Measurements from ENCODE around the gene TMEM179.

TMEM179 gene

DNA sequence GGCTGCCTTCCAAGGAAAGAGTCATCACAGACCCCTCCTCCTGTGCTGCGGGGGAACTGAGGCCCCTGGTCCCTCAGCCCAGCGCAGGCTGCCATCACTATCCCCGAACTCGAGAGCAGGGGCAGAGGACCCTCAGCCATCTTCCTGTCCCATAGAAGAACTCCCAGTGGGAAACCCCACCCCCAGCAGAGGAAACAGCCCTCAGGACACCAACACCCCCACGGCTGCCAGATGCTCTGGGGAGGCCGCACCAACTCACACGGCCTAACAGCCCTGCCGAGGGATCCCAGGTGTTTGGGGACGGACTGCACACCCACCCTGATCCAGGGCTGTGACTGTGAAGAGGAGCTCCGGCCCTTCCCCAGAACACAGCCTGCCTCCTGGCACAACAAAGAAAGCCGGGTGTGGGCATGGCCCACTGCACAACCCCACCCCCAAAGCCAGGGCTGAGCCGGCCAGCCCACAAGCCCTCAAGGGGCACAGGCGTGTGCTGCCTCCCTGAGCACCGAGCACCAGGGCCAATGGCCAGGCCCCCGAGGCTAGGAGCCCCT, 41.3 kb downstream of the TMEM179 start:
- H3K4me3 ChIP-seq (ENCODE audit: control insufficient read depth in 1 of 7, extremely low read depth in 1 of 7, insufficient read depth in 4 of 7, low read depth in 2 of 7, low read length in 6 of 7), result peak overlapping the region in 1 of 7 experiments; percentile 26
- DNase-seq, result no peak
- H3K27me3 ChIP-seq (replicated peaks in 2 of 5; ENCODE audit: control insufficient read depth in 4 of 5, insufficient read depth in 5 of 5, low read length in 4 of 5), result peaks cover 0 to 30% (median 2%) of the 10 kb centered on the region in 5 experiments
- peaks cover 0 to 14% (median 7%) of the 10 kb centered on the region in 4 experiments for H3K4me1 ChIP-seq (ENCODE audit: control extremely low read depth in 1 of 4, control insufficient read depth in 4 of 4, insufficient read depth in 4 of 4, low read length in 3 of 4)
- no peaks in the 10 kb centered on the region for H3K9me3 ChIP-seq (ENCODE audit: control extremely low read depth in 1 of 5, control insufficient read depth in 4 of 5, insufficient read depth in 2 of 5, low read depth in 1 of 5, low read length in 4 of 5)
- H3K27ac ChIP-seq (ENCODE audit: insufficient read depth in 1 of 2, low read depth in 1 of 2, low read length in 2 of 2, poor library complexity in 1 of 2, severe bottlenecking in 2 of 2), result no peak overlapping the region
- ChIA-PET CTCF (interaction anchor here (1.3 to 3.4 kb wide), 6 partner anchors 9 to 470 kb away, joined by 3 to 21 read pairs (median 6); no protein-coding TSS in a partner anchor), POLR2A (no interaction called here)
- no peaks in the 10 kb centered on the region for H3K36me3 ChIP-seq (ENCODE audit: control insufficient read depth in 4 of 4, insufficient read depth in 4 of 4, low read length in 3 of 4)
- 52% methylated on average over 9 of the region's 15 CpGs for WGBS (ENCODE audit: insufficient coverage)

- WGBS (ENCODE audit: insufficient coverage), result 93% methylated on average over 4 of the region's 5 CpGs
- DNase-seq, result no peak
- ChIA-PET CTCF (interaction anchor here (0.5 kb wide), 1 partner anchor 342 kb away, joined by 3 read pairs; no protein-coding TSS in a partner anchor), POLR2A (no interaction called here)
- Histone ChIP-seq H3K27me3 (replicated peaks in 2 of 5; ENCODE audit: control insufficient read depth in 4 of 5, insufficient read depth in 5 of 5, low read length in 4 of 5) (peaks cover 0 to 30% (median 2%) of the 10 kb centered on the region in 5 experiments), H3K36me3 (ENCODE audit: control insufficient read depth in 4 of 4, insufficient read depth in 4 of 4, low read length in 3 of 4) (no peaks in the 10 kb centered on the region), H3K9me3 (ENCODE audit: control extremely low read depth in 1 of 5, control insufficient read depth in 4 of 5, insufficient read depth in 2 of 5, low read depth in 1 of 5, low read length in 4 of 5) (no peaks in the 10 kb centered on the region), H3K4me1 (ENCODE audit: control extremely low read depth in 1 of 4, control insufficient read depth in 4 of 4, insufficient read depth in 4 of 4, low read length in 3 of 4) (peaks cover 0 to 14% (median 7%) of the 10 kb centered on the region in 4 experiments), H3K4me3 (ENCODE audit: control insufficient read depth in 1 of 7, extremely low read depth in 1 of 7, insufficient read depth in 4 of 7, low read depth in 2 of 7, low read length in 6 of 7) (no peak overlapping the region), H3K27ac (ENCODE audit: insufficient read depth in 1 of 2, low read depth in 1 of 2, low read length in 2 of 2, poor library complexity in 1 of 2, severe bottlenecking in 2 of 2) (no peak overlapping the region)
These were observed 42.0 kb downstream of the TMEM179 start for GRCh38 chr14:104562606-104563005.

- Histone ChIP-seq H3K27ac (ENCODE audit: insufficient read depth in 1 of 2, low read depth in 1 of 2, low read length in 2 of 2, poor library complexity in 1 of 2, severe bottlenecking in 2 of 2) (no peak overlapping the region), H3K4me3 (ENCODE audit: control insufficient read depth in 1 of 7, extremely low read depth in 1 of 7, insufficient read depth in 4 of 7, low read depth in 2 of 7, low read length in 6 of 7) (no peak overlapping the region), H3K4me1 (ENCODE audit: control extremely low read depth in 1 of 4, control insufficient read depth in 4 of 4, insufficient read depth in 4 of 4, low read length in 3 of 4) (peaks cover 0 to 14% (median 7%) of the 10 kb centered on the region in 4 experiments), H3K36me3 (ENCODE audit: control insufficient read depth in 4 of 4, insufficient read depth in 4 of 4, low read length in 3 of 4) (no peaks in the 10 kb centered on the region), H3K9me3 (ENCODE audit: control extremely low read depth in 1 of 5, control insufficient read depth in 4 of 5, insufficient read depth in 2 of 5, low read depth in 1 of 5, low read length in 4 of 5) (no peaks in the 10 kb centered on the region), H3K27me3 (replicated peaks in 2 of 5; ENCODE audit: control insufficient read depth in 4 of 5, insufficient read depth in 5 of 5, low read length in 4 of 5) (peaks cover 0 to 23% (median 2%) of the 10 kb centered on the region in 5 experiments)
- WGBS (ENCODE audit: insufficient coverage), result 82% methylated on average over 19 of the region's 23 CpGs
- ChIA-PET POLR2A (interaction anchor here (0.6 kb wide), 1 partner anchor 423 kb away, joined by 3 read pairs; no protein-coding TSS in a partner anchor), CTCF (interaction anchor here (0.5 to 1.0 kb wide), 3 partner anchors 125 to 426 kb away, joined by 3 to 4 read pairs (median 3); no protein-coding TSS in a partner anchor)
- DNase-seq, result no peak
These were observed 42.7 kb downstream of the TMEM179 start for GRCh38 chr14:104561632-104562495.

GRCh38 chr14:104561124-104561557, 43.4 kb downstream of the TMEM179 start:
- H3K27me3 ChIP-seq (replicated peaks in 2 of 5; ENCODE audit: control insufficient read depth in 4 of 5, insufficient read depth in 5 of 5, low read length in 4 of 5), result peaks cover 0 to 17% (median 2%) of the 10 kb centered on the region in 5 experiments
- DNase-seq, result no peak
- H3K9me3 ChIP-seq (ENCODE audit: control extremely low read depth in 1 of 5, control insufficient read depth in 4 of 5, insufficient read depth in 2 of 5, low read depth in 1 of 5, low read length in 4 of 5), result no peaks in the 10 kb centered on the region
- CTCF ChIA-PET, result interaction anchor here (0.7 to 1.2 kb wide), 3 partner anchors 124 to 467 kb away, joined by 3 to 4 read pairs (median 3); no protein-coding TSS in a partner anchor
- peaks cover 0 to 14% (median 7%) of the 10 kb centered on the region in 4 experiments for H3K4me1 ChIP-seq (ENCODE audit: control extremely low read depth in 1 of 4, control insufficient read depth in 4 of 4, insufficient read depth in 4 of 4, low read length in 3 of 4)
- H3K4me3 ChIP-seq (ENCODE audit: control insufficient read depth in 1 of 7, extremely low read depth in 1 of 7, insufficient read depth in 4 of 7, low read depth in 2 of 7, low read length in 6 of 7), result no peak overlapping the region
- H3K27ac ChIP-seq (ENCODE audit: insufficient read depth in 1 of 2, low read depth in 1 of 2, low read length in 2 of 2, poor library complexity in 1 of 2, severe bottlenecking in 2 of 2), result no peak overlapping the region
- no peaks in the 10 kb centered on the region for H3K36me3 ChIP-seq (ENCODE audit: control insufficient read depth in 4 of 4, insufficient read depth in 4 of 4, low read length in 3 of 4)
- 76% methylated on average over 13 of the region's 17 CpGs for WGBS (ENCODE audit: insufficient coverage)
- POLR2A ChIA-PET, result no interaction called here

DNA sequence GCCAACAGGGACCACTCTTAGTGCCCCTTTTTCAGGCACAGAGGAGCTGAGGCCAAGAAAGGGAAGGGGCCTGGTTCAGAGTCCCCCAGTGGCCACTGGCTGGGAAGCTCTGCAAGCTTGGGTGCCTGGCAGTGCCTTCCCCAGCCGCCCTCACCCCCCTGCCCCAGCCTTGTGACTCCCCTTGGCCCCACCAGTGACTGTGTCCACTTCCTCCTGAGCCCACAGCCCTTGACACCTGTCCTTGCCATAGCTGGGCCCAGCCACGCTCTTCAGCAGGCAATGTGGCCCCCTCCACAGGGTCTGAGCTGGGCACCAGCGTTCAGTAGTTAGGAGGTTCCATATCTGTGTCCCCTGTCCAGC, 44.0 kb downstream of the TMEM179 start:
- Histone ChIP-seq H3K4me3 (ENCODE audit: control insufficient read depth in 1 of 7, extremely low read depth in 1 of 7, insufficient read depth in 4 of 7, low read depth in 2 of 7, low read length in 6 of 7) (no peak overlapping the region), H3K27me3 (replicated peaks in 2 of 5; ENCODE audit: control insufficient read depth in 4 of 5, insufficient read depth in 5 of 5, low read length in 4 of 5) (peaks cover 0 to 12% (median 2%) of the 10 kb centered on the region in 5 experiments), H3K27ac (ENCODE audit: insufficient read depth in 1 of 2, low read depth in 1 of 2, low read length in 2 of 2, poor library complexity in 1 of 2, severe bottlenecking in 2 of 2) (no peak overlapping the region), H3K9me3 (ENCODE audit: control extremely low read depth in 1 of 5, control insufficient read depth in 4 of 5, insufficient read depth in 2 of 5, low read depth in 1 of 5, low read length in 4 of 5) (no peaks in the 10 kb centered on the region), H3K36me3 (ENCODE audit: control insufficient read depth in 4 of 4, insufficient read depth in 4 of 4, low read length in 3 of 4) (no peaks in the 10 kb centered on the region), H3K4me1 (ENCODE audit: control extremely low read depth in 1 of 4, control insufficient read depth in 4 of 4, insufficient read depth in 4 of 4, low read length in 3 of 4) (peaks cover 0 to 14% (median 7%) of the 10 kb centered on the region in 4 experiments)
- 87% methylated on average over 3 of the region's 3 CpGs for WGBS (ENCODE audit: insufficient coverage)
- CTCF ChIA-PET, result interaction anchor here (1.0 to 1.2 kb wide), 2 partner anchors 425 to 467 kb away, joined by 3 to 4 read pairs; no protein-coding TSS in a partner anchor
- POLR2A ChIA-PET, result no interaction called here
- DNase-seq, result no peak

DNA sequence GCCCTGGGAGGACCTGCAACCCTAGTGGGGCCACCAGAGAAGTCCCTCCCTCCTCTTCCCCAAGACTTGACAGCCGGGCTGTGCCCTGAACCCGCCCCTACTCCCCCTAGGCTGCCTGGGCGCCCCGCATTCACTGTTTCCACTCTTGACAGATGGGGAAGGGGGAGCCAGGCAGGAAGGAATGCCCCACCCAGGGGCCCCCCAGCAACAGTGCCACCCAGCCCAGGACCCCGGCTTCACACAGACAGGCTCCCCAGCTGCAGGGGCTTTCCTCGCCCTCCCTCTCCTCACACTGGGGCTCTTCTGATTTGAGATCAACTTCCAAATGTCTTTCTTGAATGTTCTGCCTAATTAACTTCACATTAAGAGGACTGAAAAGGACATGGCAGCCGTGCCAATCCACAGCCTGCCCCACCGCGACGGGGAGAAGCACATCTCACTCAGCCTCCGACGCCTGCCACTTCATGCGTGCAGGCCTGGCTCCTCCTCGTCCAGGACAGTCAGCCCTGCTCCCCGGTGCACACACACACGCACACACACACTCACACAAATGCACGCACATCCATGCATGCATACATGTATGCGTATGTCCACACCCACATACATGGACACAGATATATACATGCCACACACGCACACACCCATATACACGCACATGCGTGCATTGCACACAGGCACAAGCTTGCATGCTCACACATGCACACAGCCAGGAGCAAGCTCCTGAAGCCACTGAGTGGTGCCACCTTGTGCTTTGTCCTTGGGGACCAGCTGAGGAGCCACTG, 44.6 kb downstream of the TMEM179 start:
- CTCF ChIA-PET, result interaction anchor here (1.2 kb wide), 1 partner anchor 466 kb away, joined by 3 read pairs; no protein-coding TSS in a partner anchor

More for the DNA sequence above, 44.6 kb downstream of the TMEM179 start:
- Histone ChIP-seq H3K27me3 (replicated peaks in 2 of 5; ENCODE audit: control insufficient read depth in 4 of 5, insufficient read depth in 5 of 5, low read length in 4 of 5) (peaks cover 0 to 6% (median 0%) of the 10 kb centered on the region in 5 experiments), H3K9me3 (ENCODE audit: control extremely low read depth in 1 of 5, control insufficient read depth in 4 of 5, insufficient read depth in 2 of 5, low read depth in 1 of 5, low read length in 4 of 5) (no peaks in the 10 kb centered on the region), H3K36me3 (ENCODE audit: control insufficient read depth in 4 of 4, insufficient read depth in 4 of 4, low read length in 3 of 4) (no peaks in the 10 kb centered on the region), H3K4me1 (ENCODE audit: control extremely low read depth in 1 of 4, control insufficient read depth in 4 of 4, insufficient read depth in 4 of 4, low read length in 3 of 4) (peaks cover 0 to 14% (median 7%) of the 10 kb centered on the region in 4 experiments), H3K4me3 (ENCODE audit: control insufficient read depth in 1 of 7, extremely low read depth in 1 of 7, insufficient read depth in 4 of 7, low read depth in 2 of 7, low read length in 6 of 7) (no peak overlapping the region), H3K27ac (ENCODE audit: insufficient read depth in 1 of 2, low read depth in 1 of 2, low read length in 2 of 2, poor library complexity in 1 of 2, severe bottlenecking in 2 of 2) (no peak overlapping the region)
- WGBS (ENCODE audit: insufficient coverage), result 90% methylated on average over 17 of the region's 21 CpGs
- POLR2A ChIA-PET, result no interaction called here
- DNase-seq, result no peak
